Stimulated activated CD8-positive, alpha-beta memory T cell treated with anti-CD3 and anti-CD28 coated beads, Interleukin-4, amount 100 ng/mL, for 24 hours (primary cell): ENCODE data around the gene MARK3.

Experiments used
- DNase-seq: peaks from one replicate; pipeline ENCODE4 v3.0.0-alpha.2; 2020; ENCODE audit warnings: low read depth

The MARK3 gene

DNA sequence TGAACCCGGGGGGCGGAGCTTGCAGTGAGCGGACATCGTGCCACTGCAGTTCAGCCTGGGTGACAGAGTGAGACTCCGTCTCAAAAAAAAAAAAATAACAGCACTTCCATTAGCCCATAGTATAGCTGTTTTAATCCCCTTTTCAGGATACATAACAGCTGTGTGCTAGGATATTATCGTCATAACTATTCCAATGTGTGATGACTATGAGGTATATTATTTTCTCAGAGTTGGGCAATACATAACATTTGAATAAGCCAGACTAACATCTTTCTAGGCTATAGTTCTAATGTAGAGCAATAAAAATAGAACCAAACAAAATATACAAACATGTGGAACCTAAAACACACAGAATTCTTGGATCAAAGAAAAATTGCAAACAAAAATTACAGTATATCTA is 57.1 kb downstream of the MARK3 start:
- DNase-seq, result no peak

DNA sequence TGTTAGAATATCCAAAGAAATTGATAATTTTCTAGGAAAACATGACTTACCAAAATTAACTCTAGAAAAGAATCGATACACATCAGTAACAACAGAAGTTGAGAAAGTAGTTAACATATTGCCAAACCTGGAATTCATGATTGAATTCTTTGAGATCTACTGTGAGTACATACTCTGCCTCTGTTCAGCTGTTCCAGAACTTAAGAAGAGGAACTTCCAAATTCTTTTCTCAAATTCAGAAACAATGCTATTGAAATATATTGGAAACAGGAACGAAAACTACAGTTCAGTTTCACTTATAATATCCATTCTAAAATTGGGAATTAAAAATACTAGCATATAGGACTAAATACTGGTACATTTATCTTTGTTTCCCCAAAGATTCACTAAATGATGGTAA is 57.9 kb downstream of the MARK3 start:
- no peak for DNase-seq

DNA sequence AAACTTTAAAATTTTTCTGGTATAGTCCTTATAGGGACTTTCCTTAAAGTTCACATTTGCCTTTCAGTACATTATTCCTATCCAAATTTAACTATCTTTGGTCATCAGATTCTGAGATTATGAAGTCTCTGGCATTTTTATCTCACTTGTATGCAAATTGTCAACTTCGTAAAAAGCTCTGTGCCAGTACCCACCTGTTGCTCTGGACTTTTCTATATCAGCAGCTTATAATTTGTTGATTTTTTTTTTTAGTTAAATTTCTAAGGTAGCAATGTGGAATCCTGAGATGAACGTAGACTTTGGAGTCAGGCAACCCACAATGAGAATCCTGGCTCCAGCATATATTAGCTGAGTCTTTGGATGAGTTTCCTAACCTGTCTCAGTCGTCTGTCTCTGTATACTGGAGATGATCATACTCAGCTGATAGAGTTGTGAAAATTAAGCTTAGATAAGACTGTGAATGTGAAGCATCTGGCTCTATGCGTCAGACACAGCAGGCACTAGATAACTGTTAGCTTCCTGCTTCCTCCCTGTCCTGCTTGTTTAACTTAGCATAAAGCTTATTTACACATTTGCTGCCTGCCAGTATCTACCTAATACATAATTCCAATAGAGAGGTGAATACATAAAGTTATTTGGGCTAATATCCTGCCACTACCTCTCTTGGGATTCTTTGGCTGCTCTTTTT is 59.8 kb downstream of the MARK3 start:
- no peak for DNase-seq

DNA sequence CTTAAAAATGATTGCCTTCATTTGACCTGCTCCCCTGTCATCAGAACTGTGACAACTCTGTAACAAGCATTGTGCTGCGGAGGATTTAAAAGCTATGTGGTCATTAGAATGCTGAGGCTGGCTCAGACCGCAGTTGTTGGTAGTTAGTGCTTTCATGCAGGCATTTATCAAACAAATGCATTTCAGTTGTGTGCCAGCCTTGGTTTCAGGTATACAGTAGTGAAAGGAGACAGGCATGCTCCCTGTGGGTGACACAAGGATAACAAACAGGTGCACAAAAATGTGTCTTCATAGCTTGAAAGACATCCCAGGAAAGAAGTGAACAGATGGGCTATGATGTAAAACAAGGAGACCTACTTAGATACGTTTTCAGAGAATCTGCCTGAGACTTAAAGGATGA is 60.6 kb downstream of the MARK3 start:
- DNase-seq, result no peak

DNA sequence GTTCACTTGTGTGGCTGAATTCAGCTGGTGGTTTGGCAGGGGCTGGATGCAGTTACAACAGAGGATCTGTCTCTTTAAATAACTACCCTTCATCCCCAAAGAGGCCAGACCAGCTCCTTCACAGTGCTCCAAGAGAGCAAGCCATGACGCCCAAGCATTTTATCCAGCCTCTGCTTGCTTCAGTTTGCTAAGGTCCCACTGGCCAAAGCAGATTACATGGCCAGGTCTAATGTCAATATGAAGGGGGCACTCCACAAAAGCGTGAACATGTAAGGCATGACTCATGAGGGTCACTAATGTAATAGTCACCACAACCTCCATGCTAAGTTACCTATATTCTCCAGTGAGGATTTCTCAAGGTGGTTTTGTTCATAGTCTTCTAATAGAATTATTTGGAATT is 62.9 kb downstream of the MARK3 start:
- no peak for DNase-seq

DNA sequence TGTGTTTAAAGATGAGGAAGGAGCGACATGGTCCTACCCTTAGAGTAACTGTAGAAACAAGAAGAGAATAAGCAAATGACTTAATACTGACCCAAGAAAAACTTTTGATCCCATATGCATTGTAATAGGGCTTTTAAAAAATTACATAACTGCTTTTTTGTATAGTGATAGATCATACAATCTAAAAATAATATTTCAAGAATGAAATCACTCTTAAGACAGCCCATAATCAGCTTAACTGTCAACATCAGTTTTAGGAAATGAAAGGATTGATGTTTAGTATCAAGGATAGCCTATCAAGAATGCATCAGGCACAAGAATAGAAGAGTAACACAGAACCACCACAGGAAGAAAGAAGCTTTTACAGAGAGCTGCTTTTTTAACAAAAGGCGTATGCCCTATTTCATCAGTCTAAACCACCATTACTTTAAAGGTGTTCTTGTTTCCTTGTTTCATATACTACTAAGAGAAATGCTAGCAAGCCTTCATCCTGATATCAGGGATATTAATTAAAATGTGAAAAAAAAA is 64.5 kb downstream of the MARK3 start:
- DNase-seq, result no peak

DNA sequence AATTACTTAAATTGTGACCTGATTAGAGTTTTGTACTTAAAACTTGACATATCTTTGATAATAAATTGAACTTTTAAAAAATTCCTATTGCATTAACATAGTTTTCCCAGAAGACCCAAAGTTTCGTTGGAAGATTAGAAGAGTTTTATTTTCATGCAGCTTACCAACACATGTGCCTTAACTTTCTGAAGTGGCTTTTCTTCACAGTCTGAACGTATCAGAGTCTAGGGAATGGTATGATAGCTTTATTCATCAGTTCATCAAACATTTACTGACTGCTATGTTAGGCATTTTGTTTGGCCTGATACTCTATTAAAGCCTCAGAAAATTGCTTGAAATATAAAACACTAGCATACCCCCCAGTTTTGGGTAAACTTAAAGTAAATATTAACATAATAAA is 65.2 kb downstream of the MARK3 start:
- DNase-seq, result no peak

DNA sequence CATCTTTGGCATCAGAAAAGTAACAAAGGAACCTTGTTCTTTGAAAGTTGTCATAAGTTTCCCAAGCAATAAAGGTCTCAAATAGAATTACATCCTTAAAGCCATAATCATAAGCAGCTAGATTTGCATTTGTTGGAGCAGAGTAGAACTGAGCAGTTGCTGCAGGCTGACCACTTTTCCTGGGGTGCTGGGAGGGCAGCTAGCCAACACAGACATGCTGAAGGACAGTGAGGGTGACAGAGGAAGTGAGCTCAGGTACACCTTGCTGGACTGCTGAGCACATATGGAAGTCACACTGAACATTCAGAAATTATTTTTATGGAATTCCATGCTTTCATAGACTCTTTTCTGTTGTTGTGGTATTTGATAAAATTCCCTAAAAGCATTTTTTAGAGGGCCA is 66.2 kb downstream of the MARK3 start:
- no peak for DNase-seq

DNA sequence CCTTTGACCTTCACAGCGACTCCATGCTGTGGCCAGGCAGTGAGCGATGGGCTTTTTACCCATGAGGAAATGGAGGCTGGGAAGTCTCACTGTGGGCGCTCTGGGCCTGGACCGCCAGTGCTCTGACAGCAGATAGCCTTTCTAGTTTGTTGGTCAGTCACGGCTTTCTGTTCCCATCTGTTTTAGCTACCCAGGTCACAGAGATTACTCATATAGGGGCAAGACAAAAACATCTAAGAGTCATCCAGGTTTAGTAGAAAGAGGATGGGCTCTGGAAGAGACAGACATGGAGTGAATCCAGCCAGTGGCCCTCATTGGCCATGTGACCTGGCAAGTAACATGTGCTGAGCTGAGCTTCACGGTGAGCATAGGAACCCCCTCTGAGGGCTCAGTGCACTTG is 68.6 kb downstream of the MARK3 start:
- no peak for DNase-seq

DNA sequence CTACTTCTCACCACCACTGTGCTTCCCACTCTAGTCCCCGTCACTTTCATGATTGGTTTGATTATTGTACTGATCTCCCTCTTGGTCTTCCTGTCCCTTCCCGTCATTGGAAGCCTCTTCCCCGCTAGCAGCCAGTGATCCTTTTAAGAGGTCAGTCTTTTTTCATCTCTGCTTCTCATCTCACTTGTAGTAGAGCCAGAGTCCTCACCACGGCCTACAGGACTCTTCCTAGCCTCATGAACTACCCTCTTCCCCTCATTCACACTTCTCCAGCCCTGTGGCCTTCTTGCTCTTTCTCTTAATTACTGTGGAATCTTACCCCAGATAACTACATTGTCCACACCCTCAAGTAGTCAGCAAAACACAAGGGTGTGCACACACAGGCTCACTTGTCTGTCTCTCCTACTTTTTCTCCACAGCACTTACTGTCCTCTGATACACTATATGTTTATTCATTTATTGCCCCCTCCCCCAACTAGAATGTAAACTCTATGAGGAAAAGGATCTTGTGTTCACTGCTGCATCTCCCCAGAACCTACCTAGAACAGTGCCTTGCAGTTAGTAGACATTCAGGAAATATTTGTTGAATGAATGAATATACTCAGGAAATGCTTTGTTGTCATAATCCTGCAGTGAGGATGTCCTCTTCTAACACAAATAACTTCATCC is 71.1 kb downstream of the MARK3 start:
- DNase-seq, result no peak

DNA sequence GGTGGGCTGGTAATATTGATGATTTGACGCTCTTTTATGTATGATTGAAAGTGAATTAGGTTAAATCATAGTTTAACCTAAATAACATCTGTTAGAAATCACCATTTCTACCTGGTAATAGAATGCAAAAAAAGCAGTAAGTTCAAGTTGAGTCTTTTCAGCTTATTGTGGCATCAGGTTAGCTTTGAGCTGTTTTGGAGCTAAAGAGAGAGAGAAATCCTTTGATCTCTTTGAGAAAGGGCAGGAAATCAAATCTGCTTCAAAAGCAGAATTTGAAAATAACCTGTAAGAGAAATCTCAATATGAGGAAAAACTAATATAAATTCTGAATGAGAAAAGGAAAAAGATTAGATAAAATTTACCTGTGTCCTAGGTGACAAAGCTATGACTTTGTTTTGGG is 75.2 kb downstream of the MARK3 start:
- DNase-seq, result no peak

DNA sequence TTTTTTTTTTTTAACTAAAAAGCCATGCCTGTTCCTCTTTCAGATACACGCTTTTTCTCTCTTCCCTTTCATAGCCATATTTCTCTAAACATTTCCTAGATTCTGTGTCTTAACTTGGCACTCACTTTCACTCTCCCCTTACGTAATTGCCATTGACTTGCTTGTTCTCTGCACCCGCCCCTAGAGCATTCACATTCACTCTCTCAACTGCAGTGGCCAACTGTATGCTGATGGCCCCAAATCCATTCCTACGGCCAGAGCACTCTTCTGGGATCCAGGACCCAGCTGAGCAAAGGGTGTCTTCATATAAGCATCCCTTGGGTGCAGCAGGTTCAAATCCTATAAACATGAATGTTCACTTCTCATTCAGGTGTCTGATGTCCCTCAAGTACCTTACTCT is 77.9 kb downstream of the MARK3 start:
- no peak for DNase-seq

DNA sequence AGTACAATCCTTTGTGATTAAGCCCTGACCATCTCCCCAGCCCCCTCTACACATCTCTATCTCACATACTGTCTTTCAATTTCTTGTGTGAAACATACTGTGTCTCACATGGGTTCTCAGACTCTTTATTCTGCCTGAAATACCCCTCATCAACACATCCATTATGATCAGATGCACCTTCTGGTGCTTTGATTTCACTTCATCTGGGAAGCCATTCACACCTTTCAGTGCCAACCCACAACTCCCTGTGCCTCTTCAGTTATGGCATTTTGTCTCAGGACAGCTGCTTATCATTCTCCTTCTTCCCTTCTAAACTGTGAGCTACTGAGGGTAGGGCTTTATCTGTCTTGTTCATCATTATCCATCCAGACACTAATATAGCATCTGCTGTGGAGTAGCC is 78.6 kb downstream of the MARK3 start:
- no peak for DNase-seq

DNA sequence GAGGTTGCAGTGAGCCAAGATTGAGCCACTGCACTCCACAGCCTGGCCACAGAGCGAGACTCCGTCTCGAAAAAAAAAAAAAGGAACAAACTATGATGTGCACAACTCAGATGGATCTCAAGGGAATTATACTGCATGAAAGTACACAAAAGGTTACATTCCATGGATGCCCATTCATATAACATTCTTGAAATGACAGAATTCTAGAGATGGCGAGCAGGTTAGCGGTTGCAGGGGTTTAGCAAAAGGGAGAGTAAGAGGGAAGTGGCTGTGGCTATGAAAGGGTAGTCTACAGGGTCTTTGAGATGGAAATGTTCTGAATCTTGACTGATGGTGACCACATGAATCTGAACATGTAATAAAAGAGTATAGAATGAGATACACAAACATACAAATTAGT is 87.7 kb downstream of the MARK3 start:
- no peak for DNase-seq

DNA sequence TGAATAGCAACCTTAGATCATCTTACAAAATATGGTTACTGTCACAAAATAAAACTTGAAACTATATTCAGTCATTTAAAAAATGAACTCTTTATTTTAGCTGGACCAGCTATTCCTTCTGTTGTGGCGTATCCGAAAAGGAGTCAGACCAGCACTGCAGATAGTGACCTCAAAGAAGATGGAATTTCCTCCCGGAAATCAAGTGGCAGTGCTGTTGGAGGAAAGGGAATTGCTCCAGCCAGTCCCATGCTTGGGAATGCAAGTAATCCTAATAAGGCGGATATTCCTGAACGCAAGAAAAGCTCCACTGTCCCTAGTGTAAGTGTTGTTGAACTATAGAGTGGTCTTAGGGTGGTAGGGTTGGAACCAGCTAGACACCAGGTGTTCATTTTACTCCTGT is 89.7 kb downstream of the MARK3 start:
- no peak for DNase-seq

DNA sequence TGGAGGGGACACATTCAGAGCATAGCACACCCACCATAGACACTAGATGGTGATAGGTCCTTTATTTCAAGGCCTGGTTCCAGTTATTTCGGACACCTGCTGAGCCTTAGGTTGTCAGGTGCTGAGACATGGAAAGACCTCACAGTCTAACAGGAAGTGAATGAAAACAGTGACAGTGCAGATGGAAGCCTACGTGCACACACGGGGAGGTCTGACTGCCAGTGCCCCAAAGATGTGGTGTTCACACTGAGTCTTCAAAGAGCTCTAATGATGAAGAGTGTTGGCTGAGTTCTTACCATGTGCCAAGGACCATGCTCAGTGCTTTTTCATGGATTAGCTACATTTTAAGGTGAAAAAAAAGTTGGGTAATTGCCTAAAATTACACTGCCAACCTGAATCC is 90.8 kb downstream of the MARK3 start:
- no peak for DNase-seq

DNA sequence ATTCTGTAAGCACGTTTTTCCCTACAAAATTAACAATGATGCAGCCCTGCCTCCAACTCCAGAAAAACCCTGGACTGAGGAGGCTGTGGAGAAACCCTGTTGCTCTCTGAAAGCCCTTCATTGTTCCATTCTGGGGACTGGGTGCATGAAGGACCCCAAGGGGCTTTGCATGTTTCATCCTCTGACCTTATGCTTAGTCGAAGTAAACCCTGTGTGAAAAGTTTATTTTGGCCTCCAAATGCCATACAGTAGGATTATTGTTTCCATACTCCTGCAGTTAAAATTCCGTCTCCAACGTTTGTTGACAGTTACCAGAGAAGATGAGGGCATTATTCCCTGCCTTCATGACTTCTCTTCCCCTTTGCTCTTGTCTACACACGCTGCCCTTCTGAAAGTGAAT is 91.4 kb downstream of the MARK3 start:
- DNase-seq, result no peak

DNA sequence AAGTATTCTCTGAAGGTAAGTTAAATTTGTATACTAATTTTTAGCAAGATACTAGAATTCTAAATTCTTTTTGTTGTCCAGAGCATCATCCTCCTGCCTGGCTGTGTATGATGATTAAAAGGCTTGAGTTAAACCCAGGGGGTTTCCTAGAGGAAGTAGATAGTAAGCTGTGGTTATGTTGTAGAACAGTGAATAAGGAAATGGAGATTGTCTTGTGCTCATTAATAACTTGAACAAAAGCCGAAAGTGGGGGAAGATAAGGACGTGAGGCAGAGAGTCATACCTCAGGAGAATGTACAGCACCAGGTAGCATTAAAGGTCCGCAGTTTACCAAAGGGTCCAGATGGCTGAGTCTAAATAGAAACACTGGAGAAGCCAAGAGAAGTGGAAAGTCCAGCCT is 95.4 kb downstream of the MARK3 start:
- DNase-seq, result no peak

DNA sequence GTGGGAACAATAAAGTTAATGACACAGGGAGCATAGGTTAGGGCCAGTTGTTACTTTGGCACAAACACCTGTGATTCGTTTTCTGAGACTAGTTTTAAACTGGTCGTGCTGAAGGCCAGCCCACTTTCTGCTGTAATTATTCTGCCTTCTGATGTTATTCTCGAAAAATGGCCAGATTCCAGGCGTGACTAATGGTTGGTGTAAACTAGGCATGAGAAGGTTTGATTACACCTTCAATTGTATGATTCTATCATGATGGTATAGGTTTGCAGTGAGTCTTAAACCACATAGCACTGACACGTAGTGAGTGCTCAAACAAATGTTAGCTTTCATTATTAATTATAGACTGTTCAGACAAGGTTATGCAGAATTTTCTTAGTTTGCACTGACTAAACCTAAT is 98.4 kb downstream of the MARK3 start:
- no peak for DNase-seq

DNA sequence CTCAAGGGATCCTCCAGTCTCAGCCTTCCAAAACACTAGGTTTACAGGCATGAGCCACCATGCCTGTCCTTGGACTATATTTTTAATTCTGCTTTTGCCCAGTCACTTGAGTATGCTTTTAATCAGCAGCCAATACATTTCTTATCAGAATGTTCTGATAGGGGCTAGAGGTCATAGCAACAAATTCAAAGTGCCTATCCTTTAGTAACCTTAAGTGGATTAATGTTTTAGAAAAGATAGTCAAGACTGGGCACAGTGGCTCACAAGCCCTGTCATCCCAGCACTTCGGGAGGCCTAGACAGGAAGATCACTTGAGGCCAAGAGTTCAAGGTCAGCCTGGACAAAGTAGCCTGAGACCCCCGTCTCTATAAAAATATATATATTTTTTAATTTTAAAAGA is 100.3 kb downstream of the MARK3 start:
- no peak for DNase-seq

DNA sequence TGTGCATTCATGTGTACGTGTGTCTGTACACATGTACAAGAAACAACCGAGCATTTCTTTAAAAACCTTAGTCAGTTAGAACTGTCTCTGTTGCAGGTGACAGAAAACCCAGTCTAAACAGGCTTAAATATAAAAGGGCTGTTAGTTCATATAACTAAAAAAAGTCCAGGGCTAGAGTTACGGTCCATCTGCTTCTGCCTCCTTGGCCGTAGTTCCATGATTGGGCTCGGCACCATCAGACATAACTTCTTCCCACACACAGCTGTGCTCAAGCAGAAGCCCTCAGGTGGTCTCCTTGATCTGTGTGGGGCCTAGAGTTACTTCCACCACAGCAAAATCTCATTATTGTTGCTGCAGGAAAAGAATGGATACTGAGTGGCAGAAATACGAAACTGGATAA is 102.9 kb downstream of the MARK3 start:
- DNase-seq, result no peak

DNA sequence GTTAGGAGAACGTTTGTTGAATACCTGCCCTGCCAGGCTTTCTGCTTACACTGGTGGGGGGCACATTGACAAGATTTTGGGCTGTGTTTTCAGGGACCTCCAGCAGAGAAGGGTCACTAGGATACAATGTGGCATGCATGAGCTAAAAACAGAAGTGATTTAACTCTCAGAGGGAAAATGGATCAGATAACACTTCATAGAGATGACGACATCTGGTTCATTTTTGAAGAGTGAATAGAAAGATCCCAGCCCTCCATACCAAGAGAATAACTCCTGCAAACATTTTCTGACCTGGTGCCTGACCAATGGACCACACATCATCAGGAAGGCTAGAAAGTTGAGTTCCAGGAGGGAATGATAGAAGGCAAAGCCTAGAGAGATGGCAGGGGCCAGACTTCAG is 103.7 kb downstream of the MARK3 start:
- DNase-seq, result no peak

DNA sequence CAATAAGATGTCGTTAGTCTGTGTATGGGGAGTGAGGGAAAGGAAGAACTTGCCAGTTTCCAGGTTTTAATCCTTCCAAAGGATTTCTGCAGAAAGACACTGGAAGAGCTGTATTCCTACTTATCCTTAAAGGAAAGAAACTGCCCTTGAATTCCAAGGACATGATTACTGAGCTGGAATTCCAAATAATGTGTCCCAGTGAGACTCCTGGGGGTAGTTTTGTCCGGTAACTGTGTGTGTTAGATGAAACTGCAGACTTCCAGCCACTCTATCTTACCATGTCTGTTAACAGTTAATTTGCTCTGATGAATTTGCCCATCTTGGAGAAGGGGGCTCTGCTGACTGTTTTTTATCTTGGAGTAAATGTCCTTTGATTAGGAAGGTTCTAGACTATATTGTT is 104.4 kb downstream of the MARK3 start:
- DNase-seq, result no peak

DNA sequence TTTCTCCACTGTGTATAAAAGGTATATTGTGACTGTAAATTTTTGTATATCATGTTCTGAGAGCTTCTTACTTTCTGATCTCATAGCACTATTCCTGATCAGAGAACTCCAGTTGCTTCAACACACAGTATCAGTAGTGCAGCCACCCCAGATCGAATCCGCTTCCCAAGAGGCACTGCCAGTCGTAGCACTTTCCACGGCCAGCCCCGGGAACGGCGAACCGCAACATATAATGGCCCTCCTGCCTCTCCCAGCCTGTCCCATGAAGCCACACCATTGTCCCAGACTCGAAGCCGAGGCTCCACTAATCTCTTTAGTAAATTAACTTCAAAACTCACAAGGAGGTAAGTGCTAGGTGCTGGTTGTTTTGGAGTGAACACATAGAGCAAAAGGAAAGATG is 106.5 kb downstream of the MARK3 start:
- no peak for DNase-seq
